ENCODE results near the gene ZER1.
"Not testable (repeated sequence)": the region's sequence is repeated elsewhere in the genome, so short reads cannot be mapped to it uniquely, and the experiment has no call there.

Gene ZER1

DNA sequence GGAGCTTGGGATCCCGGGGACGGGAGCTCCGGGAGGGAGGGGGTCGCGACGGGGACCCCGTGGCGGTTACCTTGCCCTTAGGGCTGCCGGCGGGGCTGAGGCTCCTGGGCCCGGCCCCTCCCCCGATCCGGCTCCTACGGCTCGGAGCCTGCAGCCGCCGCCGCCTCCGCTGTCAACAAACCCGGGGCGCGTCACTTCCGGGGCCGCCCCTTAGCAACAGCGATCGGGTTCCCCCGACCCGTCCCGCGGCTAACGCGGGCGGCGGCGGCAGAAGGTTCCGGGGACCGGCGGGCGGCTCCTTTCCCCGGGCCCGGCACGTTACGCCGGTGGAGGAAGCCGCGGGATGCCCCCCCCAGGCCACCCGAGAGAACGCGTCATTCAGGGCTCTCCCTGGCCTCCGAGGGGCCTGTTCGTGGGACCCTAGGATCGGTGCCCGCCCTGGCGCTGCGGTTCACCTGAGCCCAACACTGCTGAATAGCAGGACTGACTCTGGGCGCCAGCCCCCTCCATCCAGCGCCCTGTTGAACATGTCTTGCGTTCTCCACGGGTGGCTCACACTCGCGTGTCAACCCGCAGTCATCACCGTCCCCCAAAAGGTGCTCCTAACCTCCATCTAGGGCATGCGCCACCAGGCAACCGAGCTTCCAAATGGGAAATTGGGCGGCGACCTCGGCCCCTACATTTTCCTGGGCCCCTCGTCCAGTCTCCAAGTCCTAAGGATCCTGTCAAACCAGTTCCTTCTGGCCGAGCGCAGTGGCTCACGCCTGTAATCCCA, at the start of gene ZER1:
Gene ZER1 (minus strand): TSS at position 183 of the 775 bp plus-strand sequence. CDS start 16,362 bp downstream, outside the sequence.
- DNase-seq (ENCODE audit: low spot score), result peak; percentile 94

- DNase-seq (ENCODE audit: low spot score), result no peak
Measured at GRCh38 chr9:128820665-128821583, 49.2 kb upstream of the ZER1 start.

DNA sequence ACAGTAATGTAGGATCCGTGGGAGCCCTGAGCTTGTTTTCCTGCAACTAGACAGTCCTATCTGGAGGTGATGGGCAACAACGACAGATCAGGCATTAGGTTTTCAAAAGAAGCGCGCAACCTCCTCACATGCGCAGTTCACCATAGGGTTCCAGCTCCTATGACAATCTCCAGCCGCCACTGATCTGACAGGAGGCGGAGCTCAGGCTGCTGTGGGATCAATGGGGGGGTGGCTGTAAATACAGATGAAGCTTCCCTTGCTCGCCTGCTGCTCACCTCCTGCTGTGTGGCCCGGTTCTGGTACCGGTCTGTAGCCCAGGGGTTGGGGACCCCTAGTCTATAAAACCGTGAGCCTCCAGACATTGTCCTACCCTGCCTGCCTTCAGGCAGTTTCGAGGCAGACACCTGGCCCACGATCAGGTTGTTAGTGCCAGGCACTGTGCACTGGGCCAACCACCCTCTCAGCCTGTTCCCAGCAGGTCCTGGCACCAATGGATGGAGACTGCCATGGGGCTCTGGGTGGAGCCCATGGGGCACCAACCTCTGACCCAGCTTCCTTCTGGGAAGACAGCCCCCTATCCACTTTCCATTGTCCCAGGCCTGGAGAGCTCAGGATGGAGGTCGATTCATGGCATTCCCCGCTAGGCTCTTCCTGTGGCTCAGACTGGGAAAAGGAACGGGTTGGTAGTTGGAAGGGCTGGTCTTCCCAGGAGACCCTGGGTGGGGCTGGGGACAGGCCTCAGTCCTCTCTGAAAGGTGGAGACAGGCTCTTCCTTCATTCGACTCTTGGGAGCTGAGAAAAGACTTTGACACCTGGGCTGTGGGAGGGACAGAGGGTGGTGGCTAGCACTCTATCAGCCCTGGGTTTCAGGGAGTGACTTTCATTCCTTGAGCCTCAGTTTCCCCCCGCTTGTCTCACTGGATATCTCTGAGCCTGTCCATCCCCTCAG, 48.3 kb upstream of the ZER1 start:
- DNase-seq (ENCODE audit: low spot score), result no peak

- no peak for DNase-seq (ENCODE audit: low spot score)
Measured at GRCh38 chr9:128818839-128819715, 47.4 kb upstream of the ZER1 start.

DNA sequence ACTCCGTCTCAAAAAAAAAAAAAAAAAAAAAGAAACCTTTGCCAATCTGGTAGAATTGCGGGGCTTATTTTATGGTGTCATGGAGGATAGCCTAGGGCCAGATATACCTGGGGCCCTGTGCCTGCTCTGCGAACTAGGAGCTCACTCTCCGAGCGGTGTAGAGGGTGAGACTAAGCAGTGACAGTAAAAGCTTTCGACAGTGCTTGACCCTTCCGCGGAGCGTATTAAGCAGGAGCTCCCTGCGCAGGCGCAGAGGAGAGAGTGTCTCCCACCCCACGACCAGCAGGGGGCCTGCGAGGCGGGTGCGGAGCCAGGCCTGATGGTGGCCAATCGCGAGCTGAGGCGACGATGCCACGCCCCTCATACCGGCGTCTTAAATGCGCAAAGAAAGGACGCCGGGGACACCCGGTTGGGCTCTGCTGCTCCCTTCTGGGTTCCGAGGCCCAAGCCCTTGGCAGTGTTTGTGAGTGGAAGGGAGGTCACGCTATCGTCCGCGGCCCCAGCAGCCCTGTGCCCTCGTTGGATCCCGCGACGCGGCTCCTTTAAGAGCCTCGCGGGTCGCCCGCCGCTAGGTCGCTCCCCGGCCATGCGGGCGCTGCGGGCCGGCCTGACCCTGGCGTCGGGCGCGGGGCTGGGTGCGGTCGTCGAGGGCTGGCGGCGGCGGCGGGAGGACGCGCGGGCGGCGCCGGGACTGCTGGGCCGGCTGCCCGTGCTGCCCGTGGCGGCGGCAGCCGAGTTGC, 46.5 kb upstream of the ZER1 start, which contains the start of gene ENDOG:
Gene ENDOG (plus strand): TSS at position 402 of the 740 bp plus-strand sequence. CDS start 185 bp downstream, at position 587.
- DNase-seq (ENCODE audit: low spot score), result peak; percentile 99

DNA sequence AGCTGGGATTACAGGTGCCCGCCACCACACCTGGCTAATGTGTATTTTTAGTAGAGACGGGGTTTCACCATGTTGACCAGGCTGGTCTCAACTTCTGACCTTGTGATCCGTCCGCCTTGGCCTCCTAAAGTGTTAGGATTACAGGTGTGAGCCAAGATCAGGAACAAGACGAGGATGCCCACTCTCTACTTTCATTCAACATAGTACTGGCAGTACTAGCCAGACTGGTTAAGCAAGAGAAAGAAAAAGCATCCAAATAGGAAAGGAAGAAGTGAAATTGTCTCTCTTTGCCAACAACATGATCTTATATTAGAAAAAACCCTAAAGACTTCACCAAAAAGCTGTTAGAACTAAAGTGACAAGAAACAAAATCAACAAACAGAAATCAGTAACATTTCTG, 39.1 kb upstream of the ZER1 start:
- no peak for DNase-seq (ENCODE audit: low spot score)

GRCh38 chr9:128809831-128810230, 38.1 kb upstream of the ZER1 start:
- DNase-seq (ENCODE audit: low spot score), result no peak

- DNase-seq (ENCODE audit: low spot score), result no peak
Measured at GRCh38 chr9:128809036-128809599, 37.4 kb upstream of the ZER1 start.

DNA sequence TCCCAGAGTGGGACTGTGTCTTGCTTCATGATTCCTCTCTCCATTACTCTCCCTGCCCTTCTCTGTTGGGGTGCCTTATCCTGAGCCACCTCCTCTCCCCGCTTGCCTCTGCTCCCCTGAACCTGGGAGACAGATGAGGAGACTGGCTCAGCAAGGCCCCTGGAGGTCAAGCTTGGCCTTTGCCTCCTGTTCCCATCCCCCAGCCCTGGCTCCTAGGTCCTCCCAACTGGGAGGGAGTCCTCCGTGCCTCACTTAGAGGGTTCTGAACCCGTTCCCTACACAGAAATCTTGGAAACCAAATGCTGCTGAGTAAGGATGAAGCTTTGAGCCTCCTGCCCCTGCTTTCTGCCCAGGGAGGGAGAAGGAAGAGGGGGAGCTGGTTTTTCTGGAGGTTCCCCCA, 36.8 kb upstream of the ZER1 start:
- DNase-seq (ENCODE audit: low spot score), result no peak

DNA sequence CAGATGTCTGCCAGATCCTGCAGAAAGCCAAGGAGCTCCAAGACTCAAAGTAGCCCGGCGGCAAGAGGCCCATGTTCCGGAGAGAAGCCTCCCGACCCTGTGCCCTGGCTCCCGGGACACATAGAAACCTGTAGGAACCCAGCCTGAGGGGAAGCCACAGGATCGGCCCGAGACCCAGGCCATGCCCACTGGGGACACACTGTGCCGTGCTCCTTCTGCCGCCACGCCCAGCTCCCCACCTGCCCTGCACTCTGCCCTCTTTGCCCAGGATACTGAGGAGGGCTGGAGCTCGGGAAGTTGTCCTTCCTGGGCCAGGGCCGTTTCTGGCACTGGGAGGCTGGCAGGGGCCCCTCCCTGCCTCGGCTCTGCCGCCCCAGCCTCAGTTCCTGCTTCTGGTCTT, 36.1 kb upstream of the ZER1 start:
- no peak for DNase-seq (ENCODE audit: low spot score)

GRCh38 chr9:128805661-128806060, 33.9 kb upstream of the ZER1 start:
- DNase-seq (ENCODE audit: low spot score), result no peak

DNA sequence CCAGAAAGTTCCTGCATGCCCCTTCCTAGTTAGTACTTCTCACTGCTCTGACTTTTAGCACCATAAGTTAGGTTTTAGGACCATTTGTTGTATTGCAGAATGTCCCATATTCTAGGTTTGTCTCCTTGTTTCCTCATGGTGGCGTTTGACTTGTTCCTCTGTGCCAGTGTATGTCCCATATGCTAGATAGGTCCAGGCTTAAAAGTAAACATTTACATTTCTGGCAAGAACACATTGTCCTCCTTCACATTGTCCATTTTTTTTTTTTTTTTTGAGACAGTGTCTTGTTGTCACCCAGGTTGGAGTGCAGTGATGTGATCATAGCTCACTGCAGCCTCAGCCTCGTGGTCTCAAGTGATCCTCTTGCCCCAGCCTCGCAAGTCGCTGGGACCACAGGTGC, 30.8 kb upstream of the ZER1 start:
- no peak for DNase-seq (ENCODE audit: low spot score)

GRCh38 chr9:128800061-128800460, 28.3 kb upstream of the ZER1 start:
- DNase-seq (ENCODE audit: low spot score), result no peak

GRCh38 chr9:128798896-128799295, 27.2 kb upstream of the ZER1 start:
- peak; percentile 13 for DNase-seq (ENCODE audit: low spot score)

DNA sequence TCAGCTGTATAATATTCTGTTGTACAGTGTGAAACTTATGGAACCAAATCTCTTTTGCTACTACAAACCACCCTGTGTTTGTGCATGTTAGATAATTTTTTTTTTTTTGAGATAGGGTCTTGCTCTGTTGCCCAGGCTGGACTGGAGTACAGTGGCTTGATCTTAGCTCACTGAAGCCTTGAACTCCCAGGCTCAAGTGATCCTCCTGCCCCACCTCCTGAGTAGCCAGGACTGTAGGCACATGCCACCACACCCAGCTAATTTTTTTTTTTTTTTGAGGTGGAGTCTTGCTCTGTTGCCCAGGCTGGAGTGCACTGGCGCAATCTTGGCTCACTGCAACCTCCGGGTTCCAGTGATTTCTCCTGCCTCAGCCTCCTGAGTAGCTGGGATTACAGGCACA, 23.2 kb upstream of the ZER1 start:
- DNase-seq (ENCODE audit: low spot score), result not testable (repeated sequence)

DNA sequence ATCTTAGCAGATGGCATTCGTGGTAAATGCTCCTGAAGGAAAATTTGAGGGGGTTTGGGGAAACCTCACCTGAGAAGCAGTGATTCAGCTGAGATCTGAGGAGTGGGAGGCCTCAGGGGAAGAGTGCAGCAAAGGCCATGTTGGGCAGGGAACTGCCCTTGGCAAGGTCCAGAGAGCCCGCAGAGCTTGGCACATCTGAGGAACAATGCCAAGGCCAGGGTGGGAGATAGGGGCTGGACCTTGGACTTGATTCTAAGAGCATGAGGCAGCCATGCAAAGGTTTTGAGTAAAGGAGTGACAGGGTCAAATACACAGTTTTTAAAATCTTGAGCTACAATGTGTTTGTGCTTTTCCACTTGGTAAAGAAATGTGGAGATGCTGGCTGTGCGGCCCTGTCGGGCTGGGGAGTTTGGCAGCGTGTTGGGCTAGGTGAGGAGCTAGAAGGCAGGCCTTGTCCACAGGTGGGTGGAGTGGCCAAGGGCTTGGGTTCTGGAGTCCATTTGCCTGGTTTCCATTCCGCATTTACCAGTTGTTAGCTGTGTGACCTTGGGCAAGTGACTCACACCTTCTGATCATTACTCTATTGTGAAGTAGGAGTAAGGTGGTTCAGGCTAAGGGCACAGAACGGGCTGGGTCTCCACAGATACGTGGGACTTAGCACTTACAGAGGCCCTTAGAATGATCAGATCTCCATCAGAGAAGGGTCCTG, 21.4 kb upstream of the ZER1 start:
- DNase-seq (ENCODE audit: low spot score), result no peak

GRCh38 chr9:128792134-128792533, 20.4 kb upstream of the ZER1 start:
- DNase-seq (ENCODE audit: low spot score), result no peak

DNA sequence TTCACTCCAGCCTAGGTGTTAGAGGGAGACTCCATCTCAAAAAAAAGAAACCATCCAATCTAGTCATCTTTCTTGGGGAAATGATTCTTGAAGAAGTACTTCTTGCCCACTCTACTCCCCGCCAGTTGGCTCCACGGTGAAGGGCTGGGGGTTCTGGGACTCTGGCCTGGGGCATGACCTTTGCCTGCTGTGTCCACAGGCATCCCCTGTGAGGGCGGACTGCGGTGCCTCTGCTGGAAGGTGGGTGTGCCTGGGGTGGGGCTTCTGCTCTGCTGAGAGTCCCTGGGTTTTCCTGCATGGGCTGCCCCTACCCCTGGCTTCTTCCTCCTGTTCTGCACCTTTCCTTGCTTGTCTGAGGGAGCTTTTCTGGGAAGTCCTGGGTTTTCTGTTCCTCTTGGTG, 18.8 kb upstream of the ZER1 start:
- DNase-seq (ENCODE audit: low spot score), result no peak

DNA sequence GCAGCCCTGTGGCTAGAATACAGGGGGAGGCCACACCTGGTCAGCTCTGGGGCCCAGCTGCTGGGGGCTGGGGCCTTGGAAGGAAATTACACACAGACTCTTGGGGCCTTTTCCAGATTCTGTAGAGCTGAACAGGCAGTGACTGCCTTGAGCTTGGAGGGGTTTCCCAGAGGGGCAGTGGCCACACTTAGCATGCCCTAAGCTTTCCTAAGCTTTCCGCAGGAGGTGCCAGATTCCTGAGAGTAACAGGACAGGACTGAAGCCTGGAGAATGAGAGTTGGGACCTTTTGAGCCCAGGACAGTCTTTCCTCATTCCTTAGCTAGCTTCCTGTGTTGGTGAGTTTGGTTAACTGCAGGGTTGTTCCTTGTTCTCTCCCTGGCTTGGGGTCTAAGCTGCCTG, 16.7 kb upstream of the ZER1 start:
- DNase-seq (ENCODE audit: low spot score), result no peak
